ENCODE measurements around the gene ARNT2. TPM values are rescaled to one million over a fixed set of nuclear protein-coding genes. Genes with fewer than 3 reads are reported as not detected.

The ARNT2 gene
- total and polyA plus RNA-seq, 2 experiments from 2014 or later: 4.6 to 11.6 TPM

GRCh38 chr15:80436511-80437307 lies 32.5 kb downstream of the ARNT2 start:
- no peak overlapping the region for H3K27ac ChIP-seq (ENCODE audit: low read depth)
- DNase-seq (ENCODE audit: low spot score): no peak
- H4K20me1 ChIP-seq (replicated peaks; ENCODE audit: insufficient read depth): no peaks in the 10 kb centered on the region; the same call in none of the 2 replicates
- Mint-ChIP-seq H3K36me3 (ENCODE audit: low read depth) (no peaks in the 10 kb centered on the region; the same call in 2 of the 3 replicates), H3K9me3 (no peaks in the 10 kb centered on the region), H3K4me1 (peaks cover 16% of the 10 kb centered on the region), H3K4me3 (no peak overlapping the region), H3K27ac (peak overlapping the region; percentile 48; the same call in 1 of the 2 replicates), H3K27me3 (ENCODE audit: insufficient read depth, low read depth, poor library complexity) (peaks cover 9% of the 10 kb centered on the region)
- no peaks in the 10 kb centered on the region for H3F3A ChIP-seq (replicated peaks; ENCODE audit: low read depth)
- ATAC-seq: no peak
- H3K36me3 ChIP-seq (ENCODE audit: insufficient read depth): no peaks in the 10 kb centered on the region
- H3K4me3 ChIP-seq: no peak overlapping the region
- H3K27me3 ChIP-seq (ENCODE audit: insufficient read depth): no peaks in the 10 kb centered on the region
- H3K4me2 ChIP-seq: no peak overlapping the region
- no peaks in the 10 kb centered on the region for H3K4me1 ChIP-seq (ENCODE audit: insufficient read depth)
- peaks cover 6% of the 10 kb centered on the region; the same call in 1 of the 2 replicates for H3K9me2 ChIP-seq (ENCODE audit: insufficient read depth)
- no peaks in the 10 kb centered on the region for H3K79me2 ChIP-seq (replicated peaks; ENCODE audit: insufficient read depth)
- no peak for TF ChIP-seq CTCF (conservative IDR thresholded peaks at IDR 0.05; ENCODE audit: low read depth in 2 of 2)
- TF ChIP-seq ETS1 (IDR thresholded peaks at IDR 0.05): no peak
- TF ChIP-seq ZNF114 (CRISPR knock-in tag; IDR thresholded peaks at IDR 0.05): no peak
- no peak for TF ChIP-seq EZH2phosphoT487 (IDR thresholded peaks at IDR 0.05; ENCODE audit: unreplicated experiment)
- no peak for TF ChIP-seq STAT1 (IDR thresholded peaks at IDR 0.05; ENCODE audit: unreplicated experiment)
- no peak for TF ChIP-seq POLR2AphosphoS5 (IDR thresholded peaks at IDR 0.05; ENCODE audit: low read depth)
- no peak for TF ChIP-seq ZNF331 (CRISPR knock-in tag; IDR thresholded peaks at IDR 0.05; ENCODE audit: low read depth)
- no peak for TF ChIP-seq ZNF462 (CRISPR knock-in tag; IDR thresholded peaks at IDR 0.05)
- TF ChIP-seq CREB1 (CRISPR knock-in tag; IDR thresholded peaks at IDR 0.05; ENCODE audit: low read depth): no peak
- TF ChIP-seq NANOG (IDR thresholded peaks at IDR 0.05; ENCODE audit: borderline replicate concordance): no peak
- TF ChIP-seq REST (IDR thresholded peaks at IDR 0.05; ENCODE audit: unreplicated experiment): no peak
- TF ChIP-seq EZH2 (IDR thresholded peaks at IDR 0.05; ENCODE audit: low read depth, unreplicated experiment): no peak
- no peak overlapping the region for H2AFZ ChIP-seq
